ENCODE data around the gene TPST2.
A peak's percentile ranks its signal among the peaks of the same experiment; 100 is the strongest.
"Not testable (repeated sequence)": the region's sequence is repeated elsewhere in the genome, so short reads cannot be mapped to it uniquely, and the experiment has no call there.

TPST2 gene

GRCh38 chr22:26615149-26615548, 25.2 kb upstream of the TPST2 start:
- no peak overlapping the region for H3K27ac ChIP-seq (ENCODE audit: low read depth, low read length)
- no peak overlapping the region for H3K4me2 ChIP-seq (ENCODE audit: low read length)
- no peak overlapping the region for H2BK5ac ChIP-seq (ENCODE audit: low read depth, low read length, poor library complexity)
- H2AFZ ChIP-seq (ENCODE audit: insufficient read depth, low read length, poor library complexity) = no peak overlapping the region
- H3K27me3 ChIP-seq (ENCODE audit: insufficient read depth, low read length) = no peaks in the 10 kb centered on the region
- H3K79me2 ChIP-seq (ENCODE audit: control insufficient read depth, insufficient read depth, low read length, poor library complexity) = no peaks in the 10 kb centered on the region
- WGBS (ENCODE audit: extremely low coverage, insufficient coverage, insufficient read length) = no CpG with 5 or more reads among the region's 5 CpGs
- no peak overlapping the region for H4K91ac ChIP-seq (ENCODE audit: low read depth, low read length)
- H3K9me3 ChIP-seq (ENCODE audit: insufficient read depth, low read depth, low read length) = peaks cover 2% of the 10 kb centered on the region
- H3K4me3 ChIP-seq (ENCODE audit: low read depth, low read length) = no peak overlapping the region
- no peak overlapping the region for H2AK5ac ChIP-seq (ENCODE audit: low read length)
- H3K23ac ChIP-seq (ENCODE audit: low read length) = no peak overlapping the region
- no peak overlapping the region for H4K12ac ChIP-seq (ENCODE audit: low read depth, low read length)
- no peak overlapping the region for H3K4ac ChIP-seq (ENCODE audit: low read depth, low read length)
- no peak overlapping the region for H2BK12ac ChIP-seq (ENCODE audit: low read length)
- H3K4me1 ChIP-seq (ENCODE audit: control insufficient read depth in 1 of 2, insufficient read depth in 2 of 2, low read length in 2 of 2) = no peaks in the 10 kb centered on the region
- H4K8ac ChIP-seq (ENCODE audit: low read depth, low read length) = no peak overlapping the region
- H3K18ac ChIP-seq (ENCODE audit: low read length) = no peak overlapping the region
- no peak overlapping the region for H3K14ac ChIP-seq (ENCODE audit: low read length)
- no peak for DNase-seq
- no peak overlapping the region for H2BK120ac ChIP-seq (ENCODE audit: insufficient read depth, low read length, poor library complexity)
- no peaks in the 10 kb centered on the region for H3K36me3 ChIP-seq (ENCODE audit: control insufficient read depth in 1 of 2, insufficient read depth in 2 of 2, low read length in 2 of 2)
- H3K79me1 ChIP-seq (ENCODE audit: low read length) = no peaks in the 10 kb centered on the region
- H3K9ac ChIP-seq (ENCODE audit: low read length) = no peak overlapping the region

- H3K18ac ChIP-seq (ENCODE audit: low read length) = no peak overlapping the region
- DNase-seq = no peak
- H4K8ac ChIP-seq (ENCODE audit: low read depth, low read length) = no peak overlapping the region
- no peaks in the 10 kb centered on the region for H3K27me3 ChIP-seq (ENCODE audit: insufficient read depth, low read length)
- no peak overlapping the region for H2AFZ ChIP-seq (ENCODE audit: insufficient read depth, low read length, poor library complexity)
- no peaks in the 10 kb centered on the region for H3K36me3 ChIP-seq (ENCODE audit: control insufficient read depth in 1 of 2, insufficient read depth in 2 of 2, low read length in 2 of 2)
- H3K27ac ChIP-seq (ENCODE audit: low read depth, low read length) = no peak overlapping the region
- H4K12ac ChIP-seq (ENCODE audit: low read depth, low read length) = no peak overlapping the region
- no peak overlapping the region for H3K4me3 ChIP-seq (ENCODE audit: low read depth, low read length)
- H3K79me1 ChIP-seq (ENCODE audit: low read length) = no peaks in the 10 kb centered on the region
- H3K14ac ChIP-seq (ENCODE audit: low read length) = no peak overlapping the region
- no peak overlapping the region for H3K23ac ChIP-seq (ENCODE audit: low read length)
- H2BK12ac ChIP-seq (ENCODE audit: low read length) = no peak overlapping the region
- WGBS (ENCODE audit: extremely low coverage, insufficient coverage, insufficient read length) = no CpG with 5 or more reads among the region's 14 CpGs
- H3K4ac ChIP-seq (ENCODE audit: low read depth, low read length) = no peak overlapping the region
- H2BK120ac ChIP-seq (ENCODE audit: insufficient read depth, low read length, poor library complexity) = no peak overlapping the region
- H3K4me1 ChIP-seq (ENCODE audit: control insufficient read depth in 1 of 2, insufficient read depth in 2 of 2, low read length in 2 of 2) = no peaks in the 10 kb centered on the region
- no peak overlapping the region for H3K9ac ChIP-seq (ENCODE audit: low read length)
- no peak overlapping the region for H2BK5ac ChIP-seq (ENCODE audit: low read depth, low read length, poor library complexity)
- no peak overlapping the region for H3K4me2 ChIP-seq (ENCODE audit: low read length)
- H2AK5ac ChIP-seq (ENCODE audit: low read length) = no peak overlapping the region
- H3K9me3 ChIP-seq (ENCODE audit: insufficient read depth, low read depth, low read length) = peaks cover 2% of the 10 kb centered on the region
- H3K79me2 ChIP-seq (ENCODE audit: control insufficient read depth, insufficient read depth, low read length, poor library complexity) = no peaks in the 10 kb centered on the region
- H4K91ac ChIP-seq (ENCODE audit: low read depth, low read length) = no peak overlapping the region
Observed at GRCh38 chr22:26614322-26614721, 24.4 kb upstream of the TPST2 start.

- no CpG with 5 or more reads among the region's 10 CpGs for WGBS (ENCODE audit: extremely low coverage, insufficient coverage, insufficient read length)
- not testable (repeated sequence) for H3K27ac ChIP-seq (ENCODE audit: low read depth, low read length); H2BK120ac ChIP-seq (ENCODE audit: insufficient read depth, low read length, poor library complexity); H3K27me3 ChIP-seq (ENCODE audit: insufficient read depth, low read length); H2AFZ ChIP-seq (ENCODE audit: insufficient read depth, low read length, poor library complexity); H3K4ac ChIP-seq (ENCODE audit: low read depth, low read length); H3K4me2 ChIP-seq (ENCODE audit: low read length); H3K23ac ChIP-seq (ENCODE audit: low read length); H2BK5ac ChIP-seq (ENCODE audit: low read depth, low read length, poor library complexity); H3K36me3 ChIP-seq (ENCODE audit: control insufficient read depth in 1 of 2, insufficient read depth in 2 of 2, low read length in 2 of 2); H4K12ac ChIP-seq (ENCODE audit: low read depth, low read length); H3K79me1 ChIP-seq (ENCODE audit: low read length); H3K18ac ChIP-seq (ENCODE audit: low read length); H2AK5ac ChIP-seq (ENCODE audit: low read length); H3K9ac ChIP-seq (ENCODE audit: low read length); H2BK12ac ChIP-seq (ENCODE audit: low read length); H3K79me2 ChIP-seq (ENCODE audit: control insufficient read depth, insufficient read depth, low read length, poor library complexity); H3K14ac ChIP-seq (ENCODE audit: low read length); H4K8ac ChIP-seq (ENCODE audit: low read depth, low read length); H3K4me1 ChIP-seq (ENCODE audit: control insufficient read depth in 1 of 2, insufficient read depth in 2 of 2, low read length in 2 of 2); H4K91ac ChIP-seq (ENCODE audit: low read depth, low read length); H3K9me3 ChIP-seq (ENCODE audit: insufficient read depth, low read depth, low read length); DNase-seq; H3K4me3 ChIP-seq (ENCODE audit: low read depth, low read length)
Observed at GRCh38 chr22:26613753-26614152, 23.8 kb upstream of the TPST2 start.

GRCh38 chr22:26612652-26613051, 22.7 kb upstream of the TPST2 start:
- no CpG with 5 or more reads among the region's 4 CpGs for WGBS (ENCODE audit: extremely low coverage, insufficient coverage, insufficient read length)

More at GRCh38 chr22:26612652-26613051, 22.7 kb upstream of the TPST2 start:
- no peaks in the 10 kb centered on the region for H3K27me3 ChIP-seq (ENCODE audit: insufficient read depth, low read length)
- H4K12ac ChIP-seq (ENCODE audit: low read depth, low read length) = no peak overlapping the region
- no peak overlapping the region for H2AFZ ChIP-seq (ENCODE audit: insufficient read depth, low read length, poor library complexity)
- no peak for DNase-seq
- no peak overlapping the region for H4K8ac ChIP-seq (ENCODE audit: low read depth, low read length)
- H3K9ac ChIP-seq (ENCODE audit: low read length) = no peak overlapping the region
- no peak overlapping the region for H2BK5ac ChIP-seq (ENCODE audit: low read depth, low read length, poor library complexity)
- no peak overlapping the region for H3K27ac ChIP-seq (ENCODE audit: low read depth, low read length)
- H3K14ac ChIP-seq (ENCODE audit: low read length) = no peak overlapping the region
- no peak overlapping the region for H2BK120ac ChIP-seq (ENCODE audit: insufficient read depth, low read length, poor library complexity)
- H3K9me3 ChIP-seq (ENCODE audit: insufficient read depth, low read depth, low read length) = peaks cover 2% of the 10 kb centered on the region
- H2AK5ac ChIP-seq (ENCODE audit: low read length) = no peak overlapping the region
- no peak overlapping the region for H3K4ac ChIP-seq (ENCODE audit: low read depth, low read length)
- H3K79me2 ChIP-seq (ENCODE audit: control insufficient read depth, insufficient read depth, low read length, poor library complexity) = no peaks in the 10 kb centered on the region
- H3K79me1 ChIP-seq (ENCODE audit: low read length) = no peaks in the 10 kb centered on the region
- H4K91ac ChIP-seq (ENCODE audit: low read depth, low read length) = no peak overlapping the region
- no peak overlapping the region for H2BK12ac ChIP-seq (ENCODE audit: low read length)
- H3K36me3 ChIP-seq (ENCODE audit: control insufficient read depth in 1 of 2, insufficient read depth in 2 of 2, low read length in 2 of 2) = no peaks in the 10 kb centered on the region
- H3K4me1 ChIP-seq (ENCODE audit: control insufficient read depth in 1 of 2, insufficient read depth in 2 of 2, low read length in 2 of 2) = no peaks in the 10 kb centered on the region
- H3K4me2 ChIP-seq (ENCODE audit: low read length) = no peak overlapping the region
- no peak overlapping the region for H3K4me3 ChIP-seq (ENCODE audit: low read depth, low read length)
- H3K18ac ChIP-seq (ENCODE audit: low read length) = no peak overlapping the region
- H3K23ac ChIP-seq (ENCODE audit: low read length) = peak overlapping the region; percentile 37

Data from trophoblast cell (in vitro differentiated cells and primary cell).